NOMO-1 treated with DMSO at 0.1 percent for 48 hours (cell line): ENCODE measurements around the gene PFKFB2.
"Not testable (repeated sequence)": the region's sequence is repeated elsewhere in the genome, so short reads cannot be mapped to it uniquely, and the experiment has no call there.

ENCODE experiments used
- DNase-seq: peaks from one replicate; lab custom pipeline; 2025; ENCODE audit not compliant: unreplicated experiment; lab: John Stamatoyannopoulos, UW

The PFKFB2 gene

GRCh38 chr1:207039380-207040180 is 13.5 kb upstream of the PFKFB2 start:
- DNase-seq: no peak

- no peak for DNase-seq
Observed at GRCh38 chr1:207040181-207040533, 12.9 kb upstream of the PFKFB2 start.

- DNase-seq: not testable (repeated sequence)
Observed at GRCh38 chr1:207041397-207041796, 11.7 kb upstream of the PFKFB2 start.

GRCh38 chr1:207045453-207045852 is 7.6 kb upstream of the PFKFB2 start:
- no peak for DNase-seq

GRCh38 chr1:207047505-207047904 is 5.6 kb upstream of the PFKFB2 start:
- no peak for DNase-seq

DNA sequence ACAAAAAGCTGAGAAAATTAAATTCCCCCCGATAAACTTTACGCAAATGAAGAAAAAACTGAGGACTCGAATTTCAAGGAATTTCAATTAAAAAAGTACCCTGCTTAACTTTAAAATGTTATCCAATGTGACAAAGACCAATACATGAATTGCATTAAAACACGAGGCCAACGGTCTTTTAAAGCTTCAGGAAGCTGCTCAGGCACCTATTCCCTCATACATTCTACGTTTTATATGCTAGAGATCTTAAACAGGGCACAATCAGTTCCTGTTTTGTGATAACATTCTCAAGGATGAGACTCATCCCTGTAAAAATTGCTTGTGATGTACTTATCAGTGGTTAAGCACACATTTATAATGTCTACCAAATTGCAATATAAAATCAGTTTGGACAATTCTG is 5.0 kb upstream of the PFKFB2 start:
- DNase-seq: no peak

- DNase-seq: no peak
Observed at GRCh38 chr1:207049054-207049453, 4.0 kb upstream of the PFKFB2 start.

GRCh38 chr1:207049514-207049913 is 3.6 kb upstream of the PFKFB2 start:
- DNase-seq: no peak

- peak; percentile 62 for DNase-seq
Observed at GRCh38 chr1:207049974-207050391, 3.1 kb upstream of the PFKFB2 start.

- DNase-seq: peak; percentile 81
Observed at GRCh38 chr1:207050480-207051190, 2.4 kb upstream of the PFKFB2 start.

GRCh38 chr1:207051191-207051943 is 1.7 kb upstream of the PFKFB2 start, which contains the start of gene YOD1:
Gene YOD1, minus strand, starts transcription at chr1:207051208. Its CDS starts 178 bp downstream, at chr1:207051030.
- no peak for DNase-seq

GRCh38 chr1:207054491-207054890 is 1.4 kb downstream of the PFKFB2 start:
- peak; percentile 71 for DNase-seq

DNA sequence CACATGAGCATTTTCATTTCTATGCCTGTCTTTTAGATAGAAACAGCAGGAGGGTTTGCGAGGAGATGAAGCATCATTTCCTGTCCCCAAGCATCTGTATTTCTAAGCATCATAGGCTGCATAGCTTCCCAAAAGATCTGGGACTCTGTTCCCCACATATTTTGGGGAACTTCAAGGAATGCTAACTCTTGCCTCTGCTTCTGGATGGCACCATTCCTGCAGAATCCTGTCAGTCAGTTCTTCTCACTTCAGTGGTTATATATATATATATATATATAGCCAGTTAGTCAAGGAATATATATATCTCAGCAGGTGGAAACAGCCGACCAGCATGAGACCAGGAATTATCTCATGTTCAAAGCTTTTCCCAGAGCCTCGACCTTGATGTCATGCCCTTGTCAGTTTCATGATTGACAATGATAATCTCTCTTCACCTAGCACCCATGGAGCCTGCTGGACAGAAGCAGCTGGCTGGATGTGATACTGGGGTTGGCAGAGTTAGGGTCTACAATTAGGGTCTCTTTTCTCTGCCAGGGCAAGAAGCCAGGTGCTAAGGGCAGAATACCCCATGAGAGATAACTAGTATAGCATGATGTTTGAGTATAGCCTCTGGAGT is 2.4 kb downstream of the PFKFB2 start:
- no peak for DNase-seq

GRCh38 chr1:207056673-207057072 is 3.6 kb downstream of the PFKFB2 start:
- no peak for DNase-seq

DNA sequence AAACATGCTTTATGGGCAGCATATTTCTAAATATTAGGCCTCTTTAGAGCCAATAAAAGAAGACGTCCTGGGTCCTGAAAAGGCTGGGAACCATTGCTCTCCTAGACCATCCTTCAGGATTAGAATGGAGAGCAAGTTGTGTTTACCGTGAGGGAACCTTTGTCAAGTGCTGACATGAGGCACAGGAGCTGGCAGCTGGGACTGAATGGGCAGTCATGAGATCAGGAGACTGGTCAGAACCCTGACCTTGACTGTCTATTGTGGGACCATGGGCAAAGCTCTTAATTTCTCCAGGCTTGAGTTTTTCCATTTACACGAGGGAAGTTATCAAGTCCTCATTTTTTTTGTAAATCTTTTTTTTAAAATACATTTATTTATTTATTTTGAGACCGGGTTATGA is 5.2 kb downstream of the PFKFB2 start:
- no peak for DNase-seq

GRCh38 chr1:207058878-207059867 is 6.1 kb downstream of the PFKFB2 start:
- DNase-seq: no peak

DNA sequence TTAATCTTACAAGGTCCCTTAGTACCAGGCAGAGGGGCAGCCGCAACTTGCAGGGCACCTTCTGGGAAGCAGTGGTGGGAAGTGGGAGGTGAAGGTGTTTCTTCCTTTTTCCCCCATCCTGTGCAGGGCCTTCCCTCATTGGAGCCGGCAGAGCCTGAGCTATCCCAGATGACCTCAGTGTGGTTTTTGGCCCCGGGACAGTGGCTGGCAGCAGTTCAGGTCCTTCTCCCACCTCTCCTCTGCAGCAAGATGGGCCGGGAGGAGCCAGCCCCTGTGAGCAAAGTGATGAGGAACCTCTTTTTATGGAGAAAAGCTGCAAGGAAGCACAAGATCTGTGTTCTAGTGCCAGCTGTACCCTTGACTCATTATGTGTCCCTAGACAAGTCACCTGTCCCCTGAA is 6.8 kb downstream of the PFKFB2 start:
- DNase-seq: no peak

- no peak for DNase-seq
Observed at GRCh38 chr1:207060596-207060995, 7.5 kb downstream of the PFKFB2 start.

DNA sequence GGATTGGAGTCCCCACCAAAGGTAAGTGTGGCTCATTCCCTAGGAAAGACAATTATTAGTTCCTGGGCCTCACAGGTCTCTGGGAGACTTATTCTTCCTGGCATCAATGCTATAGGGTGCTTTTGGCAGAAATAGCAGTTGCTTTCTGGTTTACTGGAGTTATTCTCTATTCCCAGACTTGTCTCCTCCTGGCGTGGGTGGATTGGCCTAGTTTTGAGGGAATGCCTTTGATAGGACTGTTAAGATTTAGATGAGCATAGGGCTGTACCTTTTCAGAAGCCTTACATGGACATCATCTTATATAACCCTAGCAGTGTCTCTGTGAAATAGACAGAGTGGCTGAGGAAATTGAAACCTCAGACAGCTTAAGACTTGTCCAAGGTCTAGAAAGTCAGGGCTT is 9.0 kb downstream of the PFKFB2 start:
- no peak for DNase-seq

DNA sequence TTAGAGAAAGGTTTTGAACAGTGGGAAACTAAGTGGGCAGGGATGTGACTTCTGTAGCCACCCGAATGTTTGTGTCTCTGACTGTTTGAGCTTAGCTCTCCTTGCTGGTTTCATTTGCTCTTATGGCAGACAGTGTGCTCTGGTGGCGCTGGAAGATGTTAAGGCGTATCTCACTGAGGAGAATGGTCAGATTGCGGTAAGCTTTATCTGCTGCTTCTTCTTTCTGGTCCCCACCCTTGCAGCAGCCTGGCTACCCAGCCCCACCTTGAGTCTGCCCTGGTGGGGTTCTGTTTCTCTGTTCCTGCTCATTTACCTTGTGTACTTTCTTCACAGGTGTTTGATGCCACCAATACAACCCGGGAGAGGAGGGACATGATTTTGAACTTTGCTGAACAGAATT is 9.9 kb downstream of the PFKFB2 start:
- no peak for DNase-seq
